ENCODE results near the gene RLN3. TPM values are rescaled to one million over a fixed set of nuclear protein-coding genes. Genes with fewer than 3 reads are reported as not detected.

RLN3 gene
- total and polyA plus RNA-seq, 9 of the 15 experiments (the other 6 are each of a cell fraction or from before 2014, with no cell fraction given), result 0.31 to 1.2 (median 0.71) TPM; not detected in 6

GRCh38 chr19:14073925-14074838 lies 46.2 kb downstream of the RLN3 start (continued):
- no peak for TF ChIP-seq CHD7 (IDR thresholded peaks at IDR 0.05; ENCODE audit: low read depth, low read length)
- no peak for TF ChIP-seq THRB (CRISPR knock-in tag; conservative IDR thresholded peaks at IDR 0.05)
- TF ChIP-seq NRF1 (conservative IDR thresholded peaks at IDR 0.05 in 1 of 2, IDR thresholded peaks at IDR 0.05 in 1 of 2), result peak; percentile 30 to 42; a peak in 3 of 4 replicates
- TF ChIP-seq ZNF764 (CRISPR knock-in tag; IDR thresholded peaks at IDR 0.05; ENCODE audit: low read depth), result no peak
- TF ChIP-seq CBX2 (IDR thresholded peaks at IDR 0.05; ENCODE audit: insufficient read depth, low read length, poor library complexity, severe bottlenecking), result no peak
- TF ChIP-seq NBN (IDR thresholded peaks at IDR 0.05; ENCODE audit: low read depth), result no peak
- TF ChIP-seq SETDB1 (IDR thresholded peaks at IDR 0.05; ENCODE audit: low read length), result no peak
- TF ChIP-seq DNMT1 (IDR thresholded peaks at IDR 0.05), result no peak
- no peak for TF ChIP-seq FUS (optimal IDR thresholded peaks at IDR 0.05; ENCODE audit: low read depth, low read length)
- no peak for TF ChIP-seq NKRF (IDR thresholded peaks at IDR 0.05; ENCODE audit: borderline replicate concordance)
- TF ChIP-seq POLR2B (IDR thresholded peaks at IDR 0.05; ENCODE audit: low read depth, partially characterized antibody), result no peak

Measured in K562 (cell line).